NCI-H226 (cell line): ENCODE results near the gene MYO6.

Experiments
- DNase-seq: peaks from one replicate; pipeline ENCODE4 v3.0.0-alpha.2; 2015

The MYO6 gene

GRCh38 chr6:75968143-75968542, 219.1 kb downstream of the MYO6 start:
- no peak for DNase-seq
